Nephron progenitor cell (in vitro differentiated cells): ENCODE results near the gene MT1HL1.

ENCODE experiments used
- DNase-seq: peaks from one replicate; pipeline ENCODE4 v3.0.0; 2021
- H3K27ac Mint-ChIP-seq: 2 replicates; pipeline ENCODE4 v1.8.0; 2021; ENCODE audit warnings: mild to moderate bottlenecking, moderate library complexity, mixed read lengths
- H3K27me3 Mint-ChIP-seq: 2 replicates; pipeline ENCODE4 v1.8.0; 2021; ENCODE audit warnings: mild to moderate bottlenecking, low read depth, mixed read lengths; ENCODE audit not compliant: poor library complexity
- H3K36me3 Mint-ChIP-seq: 2 replicates; pipeline ENCODE4 v1.8.0; 2021; ENCODE audit warnings: low read depth, mixed read lengths
- H3K4me1 Mint-ChIP-seq: 2 replicates; pipeline ENCODE4 v1.8.0; 2021; ENCODE audit warnings: mixed read lengths
- H3K4me3 Mint-ChIP-seq: 2 replicates; pipeline ENCODE4 v1.8.0; 2021; ENCODE audit warnings: mild to moderate bottlenecking, moderate library complexity, mixed read lengths
- H3K9me3 Mint-ChIP-seq: 2 replicates; pipeline ENCODE4 v1.8.0; 2021; ENCODE audit warnings: mild to moderate bottlenecking, moderate library complexity, mixed read lengths
- TF ChIP-seq, protein P1 (sequence below): fragments of 200-600 bp; sonication (generic); IDR thresholded peaks from 2 replicates; pipeline ENCODE4 v1.5.0; 2021; ENCODE audit warnings: antibody characterized with exemption

Gene MT1HL1

DNA sequence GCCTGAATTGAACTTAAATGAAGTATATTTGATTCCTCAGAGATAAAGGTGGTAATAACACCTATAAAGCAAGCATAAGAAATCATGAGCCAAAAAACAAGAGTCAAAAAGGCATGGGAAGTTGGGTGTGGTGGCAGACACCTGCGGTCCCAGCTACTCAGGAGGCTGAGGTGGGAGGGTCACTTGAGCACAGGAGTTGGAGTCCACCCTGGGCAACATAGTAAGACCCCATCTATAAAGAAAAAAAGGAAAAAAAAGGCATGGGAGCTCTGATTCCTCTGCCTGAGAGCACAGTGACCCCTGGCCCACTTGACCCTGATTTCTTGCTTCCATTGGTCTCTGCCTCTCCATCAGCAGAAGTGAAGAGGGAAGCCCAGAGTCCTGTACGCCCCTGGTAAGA is 40.3 kb downstream of the MT1HL1 start:
- Mint-ChIP-seq H3K27ac (no peak overlapping the region), H3K27me3 (peaks cover 13% of the 10 kb centered on the region), H3K4me3 (no peak overlapping the region), H3K9me3 (peaks cover 14% of the 10 kb centered on the region), H3K4me1 (no peaks in the 10 kb centered on the region), H3K36me3 (no peaks in the 10 kb centered on the region)
- TF ChIP-seq, protein P1, sequence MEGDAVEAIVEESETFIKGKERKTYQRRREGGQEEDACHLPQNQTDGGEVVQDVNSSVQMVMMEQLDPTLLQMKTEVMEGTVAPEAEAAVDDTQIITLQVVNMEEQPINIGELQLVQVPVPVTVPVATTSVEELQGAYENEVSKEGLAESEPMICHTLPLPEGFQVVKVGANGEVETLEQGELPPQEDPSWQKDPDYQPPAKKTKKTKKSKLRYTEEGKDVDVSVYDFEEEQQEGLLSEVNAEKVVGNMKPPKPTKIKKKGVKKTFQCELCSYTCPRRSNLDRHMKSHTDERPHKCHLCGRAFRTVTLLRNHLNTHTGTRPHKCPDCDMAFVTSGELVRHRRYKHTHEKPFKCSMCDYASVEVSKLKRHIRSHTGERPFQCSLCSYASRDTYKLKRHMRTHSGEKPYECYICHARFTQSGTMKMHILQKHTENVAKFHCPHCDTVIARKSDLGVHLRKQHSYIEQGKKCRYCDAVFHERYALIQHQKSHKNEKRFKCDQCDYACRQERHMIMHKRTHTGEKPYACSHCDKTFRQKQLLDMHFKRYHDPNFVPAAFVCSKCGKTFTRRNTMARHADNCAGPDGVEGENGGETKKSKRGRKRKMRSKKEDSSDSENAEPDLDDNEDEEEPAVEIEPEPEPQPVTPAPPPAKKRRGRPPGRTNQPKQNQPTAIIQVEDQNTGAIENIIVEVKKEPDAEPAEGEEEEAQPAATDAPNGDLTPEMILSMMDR = no peak
- DNase-seq = no peak

DNA sequence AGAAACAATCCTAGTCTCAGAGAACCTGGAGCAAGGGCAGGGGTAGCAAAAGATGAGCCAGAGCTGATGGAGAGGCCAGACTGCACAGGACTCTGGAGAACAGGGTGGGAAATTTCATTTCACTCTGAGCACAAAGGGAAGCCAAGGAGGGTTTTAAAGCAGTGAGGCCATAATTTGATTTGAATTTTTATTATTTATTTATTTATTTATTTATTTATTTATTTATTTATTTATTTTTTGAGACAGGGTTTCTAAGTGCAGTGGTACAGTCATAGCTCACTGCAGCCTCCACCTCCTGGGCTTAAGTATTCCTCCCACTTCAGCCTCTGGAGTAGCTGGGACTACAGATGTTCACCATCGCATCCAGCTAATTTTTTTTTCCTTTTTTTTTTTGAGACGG is 45.1 kb downstream of the MT1HL1 start:
- TF ChIP-seq, protein P1 = no peak
- Mint-ChIP-seq H3K4me3 (no peak overlapping the region), H3K4me1 (no peaks in the 10 kb centered on the region), H3K27ac (no peak overlapping the region), H3K9me3 (peaks cover 14% of the 10 kb centered on the region), H3K36me3 (no peaks in the 10 kb centered on the region), H3K27me3 (peaks cover 19% of the 10 kb centered on the region)
- no peak for DNase-seq

DNA sequence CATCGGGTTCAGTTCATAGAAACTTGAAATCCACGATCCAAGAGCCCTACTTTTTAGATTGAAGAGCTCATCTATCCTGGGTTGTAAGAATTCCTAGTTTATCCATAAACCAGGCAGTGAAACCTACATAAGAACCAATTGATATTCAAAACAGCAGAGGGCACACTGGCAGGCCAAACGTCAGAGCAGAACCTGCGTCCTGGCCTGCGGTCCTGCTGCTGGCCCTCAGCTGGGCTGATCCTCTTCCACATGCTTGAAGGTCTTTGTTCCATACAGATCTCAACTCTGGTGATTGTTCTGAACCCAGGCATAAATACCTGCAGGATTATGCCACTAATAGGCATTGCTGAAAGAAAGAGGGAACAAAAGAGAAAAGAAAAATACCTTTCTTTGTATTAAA is 47.0 kb downstream of the MT1HL1 start:
- Mint-ChIP-seq H3K27me3 (peaks cover 22% of the 10 kb centered on the region), H3K27ac (no peak overlapping the region), H3K36me3 (no peaks in the 10 kb centered on the region), H3K4me3 (no peak overlapping the region), H3K9me3 (peaks cover 10% of the 10 kb centered on the region), H3K4me1 (peaks cover 13% of the 10 kb centered on the region)
- TF ChIP-seq, protein P1 = no peak
- DNase-seq = no peak
